GM23248 (cell line): ENCODE data around the gene GAK. TPM values are rescaled to one million over a fixed set of nuclear protein-coding genes. Genes with fewer than 3 reads are reported as not detected.

ENCODE experiments used
- DNase-seq: peaks from one replicate; pipeline ENCODE4 v3.0.0-alpha.2; 2015
- H2AFZ ChIP-seq: fragments of 200-600 bp; sonication (generic); 2 replicates; pipeline ENCODE4 v1.6.1; 2016; ENCODE audit warnings: antibody characterized with exemption
- H3F3A ChIP-seq: fragments of 200-600 bp; sonication (generic); 2 replicates; pipeline ENCODE4 v1.6.1; 2016; ENCODE audit warnings: mild to moderate bottlenecking, antibody characterized with exemption, mixed run types; ENCODE audit not compliant: insufficient read depth
- H3K27ac ChIP-seq: fragments of 200-600 bp; sonication (generic); 2 replicates; pipeline ENCODE4 v1.5.1; 2016; ENCODE audit warnings: mild to moderate bottlenecking
- H3K27me3 ChIP-seq: fragments of 200-600 bp; sonication (generic); replicated peaks from 2 replicates; pipeline ENCODE4 v1.6.1; 2016; ENCODE audit warnings: mild to moderate bottlenecking; ENCODE audit not compliant: insufficient read depth
- H3K36me3 ChIP-seq: fragments of 200-600 bp; sonication (generic); 2 replicates; pipeline ENCODE4 v1.6.1; 2016; ENCODE audit warnings: low read depth, mild to moderate bottlenecking
- H3K4me1 ChIP-seq: fragments of 200-600 bp; sonication (generic); 2 replicates; pipeline ENCODE4 v1.6.1; 2016; ENCODE audit warnings: mild to moderate bottlenecking; ENCODE audit not compliant: insufficient read depth
- H3K4me2 ChIP-seq: fragments of 200-600 bp; sonication (generic); one replicate; pipeline ENCODE4 v1.6.1; 2016; ENCODE audit warnings: mild to moderate bottlenecking; ENCODE audit not compliant: unreplicated experiment
- H3K4me3 ChIP-seq: fragments of 200-600 bp; sonication (generic); 2 replicates; pipeline ENCODE4 v1.5.1; 2016; ENCODE audit warnings: mild to moderate bottlenecking
- H3K79me2 ChIP-seq: fragments of 200-600 bp; sonication (generic); 2 replicates; pipeline ENCODE4 v1.6.1; 2016; ENCODE audit warnings: mild to moderate bottlenecking; ENCODE audit not compliant: insufficient read depth
- H3K9ac ChIP-seq: fragments of 200-600 bp; sonication (generic); 2 replicates; pipeline ENCODE4 v1.6.1; 2016; ENCODE audit warnings: mild to moderate bottlenecking
- H3K9me2 ChIP-seq: fragments of 200-600 bp; sonication (generic); 2 replicates; pipeline ENCODE4 v1.6.1; 2016; ENCODE audit warnings: mixed run types, mild to moderate bottlenecking, moderate library complexity; ENCODE audit not compliant: insufficient read depth
- H3K9me3 ChIP-seq: fragments of 200-600 bp; sonication (generic); one replicate; pipeline ENCODE4 v1.6.1; 2017; ENCODE audit warnings: low read depth
- H4K20me1 ChIP-seq: fragments of 200-600 bp; sonication (generic); 2 replicates; pipeline ENCODE4 v1.6.0; 2016; ENCODE audit not compliant: insufficient read depth
- EZH2 ChIP-seq: fragments of 200-600 bp; sonication (generic); IDR thresholded peaks from 2 replicates; pipeline ENCODE4 v1.6.1; 2018; ENCODE audit warnings: antibody characterized with exemption, mild to moderate bottlenecking; ENCODE audit not compliant: insufficient read depth, poor library complexity, severe bottlenecking
- EZH2phosphoT487 ChIP-seq: fragments of 200-600 bp; sonication (generic); IDR thresholded peaks from 2 replicates; pipeline ENCODE4 v1.6.1; 2018; ENCODE audit warnings: antibody characterized with exemption, moderate library complexity, mild to moderate bottlenecking, low read depth; ENCODE audit not compliant: insufficient read depth
- WGBS, 2 experiments: methylation state at CpG; one replicate each; pipeline ENCODE4 v1.1.6; 2015 to 2017; ENCODE audit warnings: low lambda C conversion rate in 2 of 2, low coverage in 1 of 2; ENCODE audit errors: missing lambda C conversion rate in 2 of 2; 5-methylcytosine and 5-hydroxymethylcytosine counted together
- in situ Hi-C: fragments of 300-500 bp; cut with MboI; formaldehyde crosslinking; loops from 2 replicates; pipeline ENCODE4 v1.15.0; 2020
- polyA plus RNA-seq: library from polyadenylated mRNA; unstranded; fragments of >200 nt; fragmentation: Nextera tagmentation; extraction: Ambion mirVana; gene quantifications from 2 replicates; pipeline ENCODE4 v1.2.1, GENCODE V29; 2016
- total RNA-seq: library from RNA; depleted of rRNA; stranded (reverse); fragments of >200 nt; shearing (Covaris generic); gene quantifications from 2 replicates; pipeline ENCODE4 v1.2.3, GENCODE V29; 2014

Gene GAK
- total and polyA plus RNA-seq, 2 experiments from 2014 or later, result 41.1 to 86.7 TPM

- Histone ChIP-seq H3K9ac (no peak overlapping the region), H4K20me1 (no peaks in the 10 kb centered on the region), H2AFZ (no peak overlapping the region), H3K9me3 (no peaks in the 10 kb centered on the region), H3K27me3 (no peaks in the 10 kb centered on the region), H3K4me3 (no peak overlapping the region), H3K79me2 (no peaks in the 10 kb centered on the region), H3K4me1 (no peaks in the 10 kb centered on the region), H3K27ac (no peak overlapping the region), H3K36me3 (peaks cover 21% of the 10 kb centered on the region), H3F3A (no peaks in the 10 kb centered on the region), H3K9me2 (no peaks in the 10 kb centered on the region), H3K4me2 (no peak overlapping the region)
- DNase-seq, result no peak
- WGBS, 2 experiments, result 89 to 93% methylated on average over 13 of the region's 13 CpGs
- in situ Hi-C loops, result no loop called here
- TF ChIP-seq EZH2phosphoT487 (no peak), EZH2 (no peak)
Observed at GRCh38 chr4:859496-859895, 72.6 kb downstream of the GAK start.

GRCh38 chr4:858831-859451, 73.2 kb downstream of the GAK start:
- no peak overlapping the region for H2AFZ ChIP-seq
- no peaks in the 10 kb centered on the region for H3K4me1 ChIP-seq
- H3K9ac ChIP-seq, result no peak overlapping the region
- DNase-seq, result no peak
- peaks cover 21% of the 10 kb centered on the region for H3K36me3 ChIP-seq
- no peaks in the 10 kb centered on the region for H3F3A ChIP-seq
- H3K4me3 ChIP-seq, result no peak overlapping the region
- TF ChIP-seq EZH2 (no peak), EZH2phosphoT487 (no peak)
- no peak overlapping the region for H3K4me2 ChIP-seq
- no peaks in the 10 kb centered on the region for H3K27me3 ChIP-seq
- WGBS, 2 experiments, result 92 to 95% methylated on average over 30 to 31 of the region's 31 CpGs
- no peaks in the 10 kb centered on the region for H3K9me3 ChIP-seq
- H3K79me2 ChIP-seq, result no peaks in the 10 kb centered on the region
- no peaks in the 10 kb centered on the region for H3K9me2 ChIP-seq
- no peak overlapping the region for H3K27ac ChIP-seq
- in situ Hi-C loops, result no loop called here
- no peaks in the 10 kb centered on the region for H4K20me1 ChIP-seq

GRCh38 chr4:858041-858481, 74.1 kb downstream of the GAK start:
- H3K4me3 ChIP-seq, result no peak overlapping the region
- no peak overlapping the region for H2AFZ ChIP-seq
- H3K36me3 ChIP-seq, result peaks cover 20% of the 10 kb centered on the region
- H3K4me2 ChIP-seq, result no peak overlapping the region
- H3K27ac ChIP-seq, result no peak overlapping the region
- 94 to 97% methylated on average over 17 of the region's 17 CpGs for WGBS, 2 experiments
- no peaks in the 10 kb centered on the region for H3K79me2 ChIP-seq
- H3K27me3 ChIP-seq, result no peaks in the 10 kb centered on the region
- TF ChIP-seq EZH2phosphoT487 (no peak), EZH2 (no peak)
- no peaks in the 10 kb centered on the region for H3K4me1 ChIP-seq
- in situ Hi-C loops, result no loop called here
- H4K20me1 ChIP-seq, result no peaks in the 10 kb centered on the region
- H3K9me2 ChIP-seq, result no peaks in the 10 kb centered on the region
- no peak overlapping the region for H3K9ac ChIP-seq
- H3F3A ChIP-seq, result no peaks in the 10 kb centered on the region
- no peaks in the 10 kb centered on the region for H3K9me3 ChIP-seq
- no peak for DNase-seq

- H3K9ac ChIP-seq, result no peak overlapping the region
- WGBS, 2 experiments, result 92 to 94% methylated on average over 11 of the region's 11 CpGs
- no peaks in the 10 kb centered on the region for H3K4me1 ChIP-seq
- H3K79me2 ChIP-seq, result no peaks in the 10 kb centered on the region
- in situ Hi-C loops, result no loop called here
- H3K4me2 ChIP-seq, result no peak overlapping the region
- H3K9me3 ChIP-seq, result no peaks in the 10 kb centered on the region
- no peaks in the 10 kb centered on the region for H4K20me1 ChIP-seq
- no peak overlapping the region for H3K4me3 ChIP-seq
- no peaks in the 10 kb centered on the region for H3K27me3 ChIP-seq
- no peak for TF ChIP-seq EZH2
- no peak for TF ChIP-seq EZH2phosphoT487
- H3F3A ChIP-seq, result no peaks in the 10 kb centered on the region
- H2AFZ ChIP-seq, result no peak overlapping the region
- DNase-seq, result no peak
- H3K27ac ChIP-seq, result no peak overlapping the region
- no peaks in the 10 kb centered on the region for H3K9me2 ChIP-seq
- H3K36me3 ChIP-seq, result peaks cover 14% of the 10 kb centered on the region
Observed at GRCh38 chr4:857461-857860, 74.7 kb downstream of the GAK start.
